GM18498 (cell line): Measurements from ENCODE around the gene FAM240B.

Experiments used
- ATAC-seq: cut with Tn5 transposase; IDR thresholded peaks from one replicate; pipeline ENCODE4 v1.9.1; 2021; ENCODE audit warnings: mild to moderate bottlenecking, moderate library complexity; ENCODE audit not compliant: unreplicated experiment

FAM240B gene

GRCh38 chr9:38671372-38671731 lies 48.6 kb downstream of the FAM240B start:
- ATAC-seq: no peak

DNA sequence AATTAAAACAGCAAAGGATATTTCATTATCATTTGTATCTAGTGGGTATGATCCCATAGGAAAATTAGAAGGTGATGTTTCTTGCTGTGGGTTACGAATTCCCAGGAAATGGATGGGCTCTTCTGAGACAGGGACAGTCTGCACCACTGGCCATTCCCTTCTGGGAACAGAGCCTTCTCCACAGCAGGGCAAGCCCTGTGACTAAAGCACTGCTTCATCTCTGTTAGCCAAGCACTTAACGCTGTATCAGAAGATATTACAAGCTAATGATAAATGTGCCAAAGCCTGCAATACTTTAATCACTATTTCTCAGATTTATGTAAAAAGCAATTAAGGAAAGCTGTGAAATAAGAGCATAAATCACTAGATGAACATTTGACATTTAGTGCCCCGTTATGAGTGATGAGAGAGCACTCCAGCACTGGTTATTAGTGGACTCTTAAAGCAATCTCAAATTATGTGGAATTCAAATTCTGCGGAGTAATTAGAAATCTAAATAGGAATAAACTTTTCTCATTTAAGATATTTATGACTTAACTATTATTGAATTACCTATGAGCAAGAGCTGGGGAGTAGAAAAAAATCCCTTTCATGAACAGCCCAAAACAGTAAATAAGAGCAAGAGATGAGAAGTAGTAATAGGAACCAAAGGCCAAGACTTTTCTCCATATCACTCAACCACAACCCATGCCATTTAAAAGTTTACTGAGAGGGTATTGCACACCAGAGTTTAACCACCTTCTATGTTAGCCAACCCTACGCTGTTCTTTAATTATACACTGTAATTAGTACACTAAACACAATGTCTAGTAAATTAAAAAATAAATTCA lies 49.2 kb downstream of the FAM240B start:
- no peak for ATAC-seq

- no peak for ATAC-seq
Measured at GRCh38 chr9:38668791-38669466, 51.0 kb downstream of the FAM240B start.

DNA sequence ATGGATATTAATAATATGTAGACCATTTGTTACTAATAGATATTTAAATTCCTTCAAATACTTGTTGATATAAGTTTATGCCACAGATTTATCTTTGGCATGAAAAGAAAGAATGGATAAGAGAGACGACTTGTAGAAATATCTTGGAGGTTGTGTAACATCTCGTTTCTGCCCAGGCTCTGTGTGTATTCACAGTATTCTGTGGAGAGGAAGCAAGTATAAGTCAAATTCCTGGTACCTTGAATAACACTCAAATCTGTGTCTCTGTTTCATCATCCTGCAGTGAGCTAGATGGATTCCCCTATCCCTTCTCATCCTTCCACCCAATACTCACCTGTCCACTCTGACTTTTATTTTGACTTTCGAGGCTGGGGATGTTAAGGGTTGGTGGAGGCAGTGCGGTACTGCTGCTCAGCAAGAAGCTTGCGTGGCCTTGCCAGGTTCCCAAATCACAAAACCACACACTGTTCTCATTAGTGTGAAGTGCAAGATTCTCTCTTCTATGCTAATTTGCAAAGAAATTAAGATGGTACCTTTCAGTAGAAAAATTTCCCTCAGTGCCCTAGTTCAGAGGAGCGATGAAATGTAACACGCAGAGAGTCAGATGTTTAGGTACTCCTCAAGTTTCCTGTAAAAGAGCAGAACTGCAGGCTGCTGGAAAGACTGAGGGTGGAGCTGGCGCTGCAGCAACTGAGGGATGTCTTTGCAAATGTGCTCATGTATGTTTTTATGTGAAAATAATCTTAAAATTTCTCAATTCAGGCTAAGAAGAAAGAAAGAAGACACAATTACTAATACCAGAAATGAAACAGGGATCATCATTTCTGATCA lies 57.0 kb downstream of the FAM240B start:
- ATAC-seq: no peak

DNA sequence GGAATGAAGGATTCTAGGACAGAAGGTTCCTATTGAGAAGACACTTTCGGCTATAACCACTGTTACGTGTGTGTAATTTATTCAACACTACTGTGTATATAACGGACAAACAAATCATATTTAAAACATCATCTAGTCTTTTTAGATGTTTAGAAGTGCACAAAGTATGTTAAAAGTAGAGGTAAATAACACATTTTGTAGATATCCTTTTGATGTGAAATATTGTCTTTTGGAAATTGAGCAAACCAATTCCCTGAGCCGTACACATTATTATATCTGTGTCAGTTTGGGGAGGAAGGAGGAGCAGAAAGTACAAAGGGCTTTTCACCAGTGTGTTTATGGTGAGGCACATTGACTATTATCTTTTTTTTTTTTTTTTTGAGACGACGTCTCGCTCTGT lies 60.4 kb downstream of the FAM240B start:
- ATAC-seq: no peak

DNA sequence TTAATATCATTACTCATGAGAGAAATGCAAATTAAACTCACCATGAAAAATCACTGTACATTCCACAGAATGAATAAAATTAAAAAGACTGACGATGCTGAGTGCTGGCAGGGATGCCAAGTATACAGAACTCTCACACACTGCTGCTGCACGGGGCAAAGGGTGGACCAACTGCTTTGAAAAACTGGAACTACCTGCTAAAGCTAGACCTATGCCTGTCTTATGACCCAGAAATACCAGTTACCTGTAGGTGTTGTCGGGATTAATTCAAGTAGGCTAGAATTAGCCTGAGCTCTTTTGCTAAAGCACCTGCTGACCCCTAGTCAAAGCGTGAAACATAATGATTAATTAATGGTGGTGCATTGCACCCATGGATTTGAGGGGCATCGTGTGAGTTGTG lies 63.0 kb downstream of the FAM240B start:
- no peak for ATAC-seq

DNA sequence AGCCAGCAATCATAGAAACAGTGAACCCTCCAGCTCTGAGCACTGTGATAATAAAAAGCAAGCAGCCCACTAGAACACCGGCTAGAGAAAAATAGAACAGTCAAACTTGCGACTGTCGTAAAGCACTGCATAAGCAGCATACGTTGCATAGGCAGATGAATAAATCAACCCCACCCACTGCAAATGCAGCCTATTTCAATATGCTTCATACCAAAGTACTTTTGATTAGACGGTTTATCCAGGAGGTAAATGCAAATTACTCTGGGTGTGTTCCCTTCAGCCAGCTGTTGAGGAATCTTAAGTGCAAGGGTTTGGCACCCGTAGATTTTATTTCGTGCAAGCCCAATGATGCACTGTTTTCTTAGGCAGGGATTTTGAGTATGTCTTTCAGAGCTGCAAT lies 67.4 kb downstream of the FAM240B start:
- ATAC-seq: no peak

DNA sequence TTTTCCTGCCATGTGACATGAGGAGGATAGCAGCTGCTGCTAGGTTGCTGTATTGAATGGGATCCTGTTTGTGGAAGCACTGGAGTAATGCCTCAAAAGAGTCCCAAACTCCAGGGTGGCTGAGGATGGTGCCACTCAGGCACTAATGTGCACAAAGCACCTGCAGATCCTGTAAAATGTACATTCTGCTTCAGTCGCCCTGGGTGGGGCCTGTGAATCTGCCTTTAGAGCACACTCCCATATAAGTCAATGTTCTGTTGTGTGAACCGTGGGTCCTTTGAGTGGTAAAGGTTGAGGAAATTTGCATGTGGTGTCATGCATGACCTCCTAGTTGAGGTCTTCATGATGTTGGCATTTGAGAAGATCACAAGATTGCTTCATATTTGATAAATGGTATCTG lies 67.9 kb downstream of the FAM240B start:
- ATAC-seq: no peak

GRCh38 chr9:38651400-38652042 lies 68.4 kb downstream of the FAM240B start:
- no peak for ATAC-seq

DNA sequence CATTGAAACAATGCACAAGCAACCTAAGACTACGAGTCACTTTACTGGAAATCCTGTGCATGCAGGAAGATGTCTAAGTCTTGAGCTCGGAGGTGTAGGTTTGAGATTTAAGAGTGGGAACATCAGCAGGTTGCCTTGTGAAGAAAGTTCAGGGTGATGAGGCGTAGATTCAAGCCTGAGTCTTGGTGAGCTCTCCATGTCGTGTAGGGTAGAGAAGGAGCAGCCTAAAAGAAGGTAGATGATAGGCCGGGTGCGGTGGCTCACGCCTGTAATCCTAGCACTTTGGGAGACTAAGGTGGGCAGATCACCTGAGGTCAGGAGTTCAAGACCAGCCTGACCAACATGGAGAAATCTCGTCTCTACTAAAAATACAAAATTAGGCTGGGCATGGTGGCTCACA lies 69.4 kb downstream of the FAM240B start:
- ATAC-seq: no peak

GRCh38 chr9:38649731-38650363 lies 70.1 kb downstream of the FAM240B start:
- no peak for ATAC-seq

GRCh38 chr9:38644601-38645000 lies 75.3 kb downstream of the FAM240B start:
- no peak for ATAC-seq
